Activated CD8-positive, alpha-beta T cell treated with anti-CD3 and anti-CD28 coated beads, Interleukin-2, amount 10 ng/mL, durations not matched to agents 7 days and 5 days (primary cell): ENCODE data around the gene GRIK1. TPM values are rescaled to one million over a fixed set of nuclear protein-coding genes. Genes with fewer than 3 reads are reported as not detected.

ENCODE experiments used
- ATAC-seq: fragments of 150-1000 bp; cut with Tn5 transposase; one replicate; pipeline ENCODE4 v1.10.0; 2021; ENCODE audit warnings: moderate library complexity
- CTCF ChIA-PET: fragments of 350-600 bp; sonication (Branson Sonifier 250); formaldehyde crosslinking; loops from one replicate; lab custom pipeline; 2021; ENCODE audit warnings: antibody characterized with exemption; lab: Charles Lee
- POLR2A ChIA-PET: fragments of 350-600 bp; sonication (Branson Sonifier 250); formaldehyde crosslinking; loops from one replicate; lab custom pipeline; 2021; ENCODE audit warnings: antibody characterized with exemption; lab: Charles Lee
- DNase-seq: peaks from one replicate; pipeline ENCODE4 v3.0.0-alpha.2; 2020
- H3K27ac Mint-ChIP-seq: one replicate; pipeline ENCODE4 v1.8.0; 2021; ENCODE audit warnings: mild to moderate bottlenecking, mixed read lengths
- H3K27me3 Mint-ChIP-seq: one replicate; pipeline ENCODE4 v1.8.0; 2021; ENCODE audit warnings: low read depth, mixed read lengths
- H3K36me3 Mint-ChIP-seq: one replicate; pipeline ENCODE4 v1.8.0; 2021; ENCODE audit warnings: low read depth, mixed read lengths
- H3K4me1 Mint-ChIP-seq: one replicate; pipeline ENCODE4 v1.8.0; 2021; ENCODE audit warnings: low read depth, mixed read lengths
- H3K4me3 Mint-ChIP-seq: one replicate; pipeline ENCODE4 v1.8.0; 2021; ENCODE audit warnings: mild to moderate bottlenecking, mixed read lengths
- H3K9me3 Mint-ChIP-seq: one replicate; pipeline ENCODE4 v1.8.0; 2022; ENCODE audit warnings: mixed read lengths; ENCODE audit not compliant: insufficient read depth
- total RNA-seq, 2 experiments: library from RNA; stranded (reverse); gene quantifications; one replicate each; pipeline ENCODE4 v1.2.3, GENCODE V29; 2021

Gene GRIK1
- total RNA-seq, 2 experiments from 2014 or later, result not detected

DNA sequence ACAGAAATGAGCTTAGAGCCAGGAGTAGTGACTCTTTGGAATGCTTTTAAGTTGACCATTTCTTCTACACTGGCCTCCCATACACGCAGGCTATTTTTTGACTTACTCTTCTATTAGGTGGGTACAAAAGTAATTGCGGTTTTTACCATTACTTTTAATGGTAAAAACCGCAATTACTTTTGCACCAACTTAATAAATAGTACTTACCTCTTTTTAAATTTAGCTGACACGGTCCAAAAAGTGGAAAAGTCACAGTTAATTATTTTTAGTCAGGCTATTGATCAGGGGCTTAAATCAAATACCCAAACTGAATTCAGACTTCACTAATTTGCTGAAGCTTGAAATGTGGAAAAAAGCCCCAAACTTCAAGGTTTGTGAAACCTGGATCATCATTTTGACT lies 138.7 kb downstream of the GRIK1 start:
- ChIA-PET POLR2A (no interaction called here), CTCF (no interaction called here)
- peaks cover 20% of the 10 kb centered on the region for H3K27me3 Mint-ChIP-seq
- no peak overlapping the region for H3K27ac Mint-ChIP-seq
- no peak overlapping the region for H3K4me3 Mint-ChIP-seq
- no peaks in the 10 kb centered on the region for H3K36me3 Mint-ChIP-seq
- no peak for DNase-seq
- no peak for ATAC-seq
- no peaks in the 10 kb centered on the region for H3K9me3 Mint-ChIP-seq
- no peaks in the 10 kb centered on the region for H3K4me1 Mint-ChIP-seq

DNA sequence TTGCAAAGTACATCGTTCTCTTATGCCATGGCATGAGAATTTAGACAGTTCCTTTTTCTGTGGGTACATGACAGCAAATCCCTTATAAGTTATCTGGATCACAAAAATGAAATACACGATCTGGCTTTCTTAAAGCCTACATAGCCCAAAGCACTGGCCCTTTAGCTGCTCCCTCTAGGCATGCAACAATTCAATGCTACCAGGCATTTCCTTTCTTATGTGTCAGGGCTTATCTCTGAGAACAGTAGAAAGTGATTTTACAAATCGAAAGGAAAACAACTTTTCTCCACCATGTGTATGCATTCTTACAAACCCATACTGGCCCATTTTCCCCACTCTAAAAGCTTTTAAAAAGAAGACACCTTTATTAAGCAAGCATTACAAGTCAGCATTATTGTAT lies 139.7 kb downstream of the GRIK1 start:
- POLR2A ChIA-PET, result no interaction called here
- no peaks in the 10 kb centered on the region for H3K36me3 Mint-ChIP-seq
- H3K4me3 Mint-ChIP-seq, result no peak overlapping the region
- ATAC-seq (no peak), DNase-seq (no peak)
- no peaks in the 10 kb centered on the region for H3K9me3 Mint-ChIP-seq
- CTCF ChIA-PET, result no interaction called here
- no peaks in the 10 kb centered on the region for H3K4me1 Mint-ChIP-seq
- no peak overlapping the region for H3K27ac Mint-ChIP-seq
- H3K27me3 Mint-ChIP-seq, result peaks cover 20% of the 10 kb centered on the region

DNA sequence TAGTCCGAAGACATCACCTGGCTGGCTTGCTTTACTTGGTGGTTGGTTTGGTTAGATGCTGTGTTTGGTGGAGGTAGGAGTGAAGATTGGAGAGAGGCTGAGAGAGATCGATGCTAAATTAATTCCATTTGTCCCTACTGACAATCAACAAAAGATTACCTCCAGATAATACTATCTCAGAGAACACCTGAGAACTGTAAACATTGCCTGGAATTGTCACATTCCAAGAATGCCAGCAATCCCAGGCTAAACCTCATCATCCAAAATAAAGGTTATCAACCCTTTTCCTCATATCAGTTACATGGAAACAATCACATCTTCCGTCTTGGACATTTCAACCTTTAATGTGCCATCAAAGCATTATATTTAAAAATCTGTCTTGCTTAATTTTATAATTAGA lies 141.0 kb downstream of the GRIK1 start:
- no peak overlapping the region for H3K27ac Mint-ChIP-seq
- no peaks in the 10 kb centered on the region for H3K36me3 Mint-ChIP-seq
- no peaks in the 10 kb centered on the region for H3K9me3 Mint-ChIP-seq
- no peaks in the 10 kb centered on the region for H3K4me1 Mint-ChIP-seq
- ChIA-PET POLR2A (no interaction called here), CTCF (no interaction called here)
- DNase-seq (no peak), ATAC-seq (no peak)
- no peak overlapping the region for H3K4me3 Mint-ChIP-seq
- peaks cover 14% of the 10 kb centered on the region for H3K27me3 Mint-ChIP-seq

DNA sequence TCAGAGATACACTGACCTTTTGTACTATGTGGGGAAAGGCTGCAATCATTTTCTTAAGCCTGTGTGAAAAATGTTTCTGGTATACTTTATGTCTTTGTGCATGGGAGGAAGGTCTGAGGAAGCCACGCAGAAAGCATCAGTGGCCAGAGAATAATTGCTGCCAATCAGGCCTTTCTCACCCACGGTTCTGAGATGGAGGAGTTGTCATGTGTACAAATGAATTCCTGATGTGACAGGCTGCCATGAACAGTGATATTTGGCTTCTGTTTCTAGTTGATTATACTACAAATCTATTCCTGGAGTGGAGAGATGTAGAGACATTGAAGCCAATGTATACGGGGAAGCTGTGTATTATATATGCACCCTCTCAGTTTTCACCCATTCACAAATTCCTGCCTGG lies 142.6 kb downstream of the GRIK1 start:
- ChIA-PET POLR2A (no interaction called here), CTCF (no interaction called here)
- no peaks in the 10 kb centered on the region for H3K36me3 Mint-ChIP-seq
- peaks cover 10% of the 10 kb centered on the region for H3K27me3 Mint-ChIP-seq
- H3K27ac Mint-ChIP-seq, result no peak overlapping the region
- no peak overlapping the region for H3K4me3 Mint-ChIP-seq
- H3K4me1 Mint-ChIP-seq, result no peaks in the 10 kb centered on the region
- no peak for ATAC-seq
- no peaks in the 10 kb centered on the region for H3K9me3 Mint-ChIP-seq
- DNase-seq, result no peak

DNA sequence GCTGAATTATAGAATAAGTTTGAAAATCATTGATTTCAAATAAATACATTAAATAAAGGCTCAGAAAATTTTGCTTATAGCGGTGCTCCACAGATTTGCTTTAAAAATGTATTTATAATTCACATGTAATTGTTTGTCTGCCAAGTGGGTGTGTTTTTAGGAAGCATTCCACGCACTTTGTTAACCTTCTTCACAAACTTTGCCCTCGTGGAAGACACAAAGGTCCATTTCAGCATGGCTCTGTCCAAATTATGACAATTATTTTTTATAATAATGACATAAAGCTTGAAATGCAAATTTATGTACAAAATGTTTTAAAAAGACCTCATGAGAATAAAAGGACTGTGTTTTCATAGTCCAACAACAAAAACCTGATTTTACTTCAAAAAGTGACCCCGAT lies 146.1 kb downstream of the GRIK1 start:
- no peaks in the 10 kb centered on the region for H3K4me1 Mint-ChIP-seq
- H3K9me3 Mint-ChIP-seq, result no peaks in the 10 kb centered on the region
- H3K4me3 Mint-ChIP-seq, result no peak overlapping the region
- H3K27me3 Mint-ChIP-seq, result peaks cover 4% of the 10 kb centered on the region
- no peak overlapping the region for H3K27ac Mint-ChIP-seq
- DNase-seq, result no peak
- CTCF ChIA-PET, result no interaction called here
- no peaks in the 10 kb centered on the region for H3K36me3 Mint-ChIP-seq
- ATAC-seq, result no peak
- POLR2A ChIA-PET, result no interaction called here

DNA sequence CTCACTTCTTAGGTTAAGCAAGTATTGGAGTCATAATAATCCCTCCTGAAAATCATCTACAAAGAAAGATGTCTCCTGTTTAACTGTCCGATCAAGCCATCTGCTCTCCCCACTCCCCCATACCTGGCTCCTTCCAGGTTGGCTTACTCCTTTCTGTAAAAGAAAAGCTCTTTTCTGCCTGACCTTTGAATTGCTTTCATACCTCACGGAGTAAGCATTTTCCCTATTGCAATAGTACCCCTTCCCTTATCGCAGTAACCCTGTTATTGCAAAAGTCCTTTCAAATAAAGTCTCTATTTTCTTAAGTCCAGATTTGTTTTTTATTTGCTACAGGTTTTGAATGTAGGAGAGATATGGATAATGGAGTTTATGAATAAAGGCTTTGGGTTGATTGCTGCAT lies 150.4 kb downstream of the GRIK1 start:
- CTCF ChIA-PET, result no interaction called here
- Mint-ChIP-seq H3K27ac (no peak overlapping the region), H3K4me3 (no peak overlapping the region), H3K36me3 (no peaks in the 10 kb centered on the region), H3K4me1 (no peaks in the 10 kb centered on the region), H3K27me3 (no peaks in the 10 kb centered on the region), H3K9me3 (no peaks in the 10 kb centered on the region)
- POLR2A ChIA-PET, result no interaction called here
- ATAC-seq (no peak), DNase-seq (no peak)

DNA sequence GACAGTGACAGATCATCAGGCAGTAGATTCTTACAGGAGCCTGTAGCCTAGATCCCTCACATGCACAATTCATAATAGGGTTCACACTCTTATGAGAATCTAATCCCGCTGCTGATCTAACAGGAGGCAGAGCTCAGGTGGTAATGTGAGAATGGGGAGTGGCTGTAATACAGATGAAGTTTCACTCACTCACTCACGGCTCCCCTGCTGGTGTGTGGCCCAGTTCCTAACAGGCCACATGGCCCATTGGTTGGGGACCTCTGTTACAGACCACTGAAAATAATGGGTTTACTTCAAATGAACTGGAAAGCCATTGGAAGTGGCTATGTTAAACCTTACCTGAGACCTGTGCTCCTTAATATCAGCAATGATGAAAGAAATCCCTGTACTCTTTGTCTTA lies 151.0 kb downstream of the GRIK1 start:
- POLR2A ChIA-PET, result no interaction called here
- Mint-ChIP-seq H3K27ac (no peak overlapping the region), H3K36me3 (no peaks in the 10 kb centered on the region), H3K9me3 (no peaks in the 10 kb centered on the region), H3K4me1 (no peaks in the 10 kb centered on the region), H3K27me3 (no peaks in the 10 kb centered on the region), H3K4me3 (no peak overlapping the region)
- ATAC-seq (no peak), DNase-seq (no peak)
- CTCF ChIA-PET, result no interaction called here

DNA sequence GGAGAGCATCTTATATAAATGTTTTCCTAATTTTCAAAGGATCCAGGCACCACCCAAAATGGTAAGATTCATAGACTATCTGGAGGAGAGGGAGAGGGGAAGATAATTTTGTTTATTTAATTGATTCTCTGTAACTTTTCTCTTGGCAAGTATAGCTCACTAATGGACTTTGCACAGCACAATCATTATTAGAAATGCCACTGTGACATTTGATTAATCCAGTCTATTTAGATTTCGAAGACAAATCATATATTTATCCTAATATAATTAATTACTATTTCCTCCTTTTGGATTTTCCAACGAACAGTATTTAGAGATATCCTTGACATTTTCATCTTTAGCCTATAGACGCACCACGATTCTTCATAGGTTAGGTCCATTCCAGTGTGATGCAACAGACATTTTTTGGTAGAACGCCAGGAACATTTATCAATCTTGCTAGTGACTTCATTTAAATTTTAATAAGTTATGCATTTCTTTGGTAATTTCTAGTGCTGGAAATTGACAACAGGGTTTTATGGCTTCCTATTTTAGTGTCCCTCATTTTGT lies 152.4 kb downstream of the GRIK1 start:
- H3K4me3 Mint-ChIP-seq, result no peak overlapping the region
- POLR2A ChIA-PET, result no interaction called here
- DNase-seq (no peak), ATAC-seq (no peak)
- CTCF ChIA-PET, result no interaction called here
- no peak overlapping the region for H3K27ac Mint-ChIP-seq
- no peaks in the 10 kb centered on the region for H3K36me3 Mint-ChIP-seq
- no peaks in the 10 kb centered on the region for H3K27me3 Mint-ChIP-seq
- H3K4me1 Mint-ChIP-seq, result no peaks in the 10 kb centered on the region
- no peaks in the 10 kb centered on the region for H3K9me3 Mint-ChIP-seq

DNA sequence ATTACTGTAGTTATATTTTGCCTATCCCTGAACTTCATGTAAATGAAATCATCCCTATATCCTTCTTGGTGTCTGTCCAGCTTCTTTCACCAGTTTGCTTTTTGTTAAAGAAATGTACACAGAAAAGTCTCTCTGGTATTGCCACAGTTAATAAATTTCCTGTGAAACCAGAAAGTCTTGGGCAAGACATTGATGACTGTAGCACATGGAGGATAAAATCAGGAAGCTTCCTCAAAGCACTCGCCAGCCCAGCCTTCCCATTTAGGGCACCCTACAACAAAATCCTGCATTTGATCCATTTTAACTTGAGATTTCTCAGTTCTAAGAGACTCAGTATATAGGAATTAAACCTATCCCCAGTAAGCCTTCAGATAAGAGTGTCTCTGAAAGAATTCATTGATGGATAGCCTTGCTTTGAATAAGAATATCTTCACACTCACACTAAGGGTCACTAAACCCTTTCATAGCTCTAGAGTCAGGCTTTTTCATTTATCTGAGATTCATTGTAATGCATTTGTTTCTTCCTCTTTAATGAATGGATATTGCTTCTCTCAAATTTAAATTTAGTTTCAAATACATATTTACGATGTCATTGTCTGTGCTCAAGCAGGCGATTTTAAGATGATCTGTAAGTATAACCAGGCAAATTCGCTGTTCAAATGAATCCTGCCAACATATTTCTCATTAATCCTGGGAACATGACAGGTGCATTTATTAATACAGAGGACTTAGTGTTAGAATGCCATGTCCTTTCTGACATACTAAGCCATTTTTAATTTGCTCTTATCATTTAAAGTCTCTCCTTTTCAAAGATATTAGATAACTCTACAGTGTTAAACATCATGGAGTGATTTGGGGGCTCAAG lies 153.1 kb downstream of the GRIK1 start:
- Mint-ChIP-seq H3K4me3 (no peak overlapping the region), H3K36me3 (no peaks in the 10 kb centered on the region), H3K27me3 (no peaks in the 10 kb centered on the region), H3K9me3 (no peaks in the 10 kb centered on the region), H3K27ac (no peak overlapping the region), H3K4me1 (no peaks in the 10 kb centered on the region)
- ATAC-seq, result no peak
- POLR2A ChIA-PET, result no interaction called here
- CTCF ChIA-PET, result no interaction called here
- no peak for DNase-seq

DNA sequence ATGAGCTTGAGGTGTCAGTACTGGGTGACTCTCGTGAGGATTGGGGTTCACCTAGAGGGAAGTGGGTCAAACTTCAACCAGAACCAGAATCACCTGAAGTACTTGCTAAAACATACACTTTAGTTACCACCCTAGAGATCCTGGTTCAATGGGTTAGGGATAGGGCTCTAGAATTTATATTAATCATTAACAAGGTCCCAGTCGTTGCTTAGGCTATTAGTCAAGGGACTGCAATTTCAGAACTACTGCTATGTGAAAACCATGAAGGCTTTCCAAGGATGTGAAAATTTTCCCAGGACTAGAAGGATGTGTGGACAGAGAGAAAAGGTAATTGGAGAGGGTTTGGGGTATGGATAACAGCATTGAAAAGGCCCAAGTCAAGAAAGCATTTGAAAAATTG lies 162.6 kb downstream of the GRIK1 start:
- ATAC-seq (no peak), DNase-seq (no peak)
- CTCF ChIA-PET, result no interaction called here
- POLR2A ChIA-PET, result no interaction called here
- Mint-ChIP-seq H3K36me3 (no peaks in the 10 kb centered on the region), H3K27me3 (no peaks in the 10 kb centered on the region), H3K27ac (no peak overlapping the region), H3K4me3 (no peak overlapping the region), H3K4me1 (no peaks in the 10 kb centered on the region), H3K9me3 (no peaks in the 10 kb centered on the region)

DNA sequence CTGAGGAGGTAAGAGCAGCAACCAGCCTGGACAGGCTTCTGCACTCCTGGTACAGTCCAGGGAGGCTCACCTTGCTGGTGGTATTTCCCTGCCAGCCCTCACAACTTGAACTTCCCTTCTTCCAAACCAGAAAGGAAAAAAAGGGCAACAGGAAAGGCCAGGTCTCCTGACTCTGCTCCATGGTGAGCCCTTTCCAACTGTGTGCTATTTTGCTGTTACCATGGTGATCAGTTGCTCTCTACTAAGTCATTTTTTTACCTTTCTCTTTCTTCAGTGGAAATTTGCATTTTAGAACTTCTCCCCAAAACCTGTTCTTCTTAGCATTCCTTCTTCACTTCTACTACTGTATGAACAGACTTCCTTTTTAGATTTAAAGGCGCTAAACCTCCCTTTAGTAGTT lies 164.3 kb downstream of the GRIK1 start:
- Mint-ChIP-seq H3K27ac (peak overlapping the region; percentile 31), H3K4me1 (no peaks in the 10 kb centered on the region), H3K4me3 (no peak overlapping the region), H3K27me3 (no peaks in the 10 kb centered on the region), H3K9me3 (no peaks in the 10 kb centered on the region), H3K36me3 (no peaks in the 10 kb centered on the region)
- DNase-seq, result no peak
- ATAC-seq, result no peak
- CTCF ChIA-PET, result no interaction called here
- POLR2A ChIA-PET, result no interaction called here

DNA sequence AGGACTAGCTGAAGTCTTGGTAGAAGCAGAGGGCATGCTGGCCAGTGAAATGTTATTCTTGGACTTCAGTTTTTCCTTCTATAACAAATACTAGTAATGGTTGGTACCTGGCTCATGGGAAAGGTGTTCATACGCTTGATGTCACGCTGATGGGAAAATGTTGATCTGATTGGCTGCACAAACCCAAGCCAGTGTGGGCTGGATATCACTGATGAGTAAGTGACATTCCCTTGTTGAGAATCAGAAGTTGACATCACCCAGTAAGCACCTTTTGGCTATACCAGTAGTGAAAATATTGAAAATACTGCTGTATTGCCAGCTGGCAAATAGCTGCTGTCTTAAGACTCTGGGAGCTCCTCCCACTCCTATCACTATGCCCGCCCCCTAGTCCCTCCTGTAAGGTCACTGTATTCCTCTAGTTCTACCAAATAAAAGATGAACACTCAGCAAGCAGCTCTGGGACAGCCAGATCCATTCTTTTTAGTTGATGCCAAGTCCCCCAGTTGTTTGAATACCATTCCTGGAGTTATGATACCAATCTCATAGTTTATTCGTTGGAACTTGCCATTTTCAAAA lies 168.2 kb downstream of the GRIK1 start:
- no peaks in the 10 kb centered on the region for H3K36me3 Mint-ChIP-seq
- H3K4me3 Mint-ChIP-seq, result no peak overlapping the region
- no peaks in the 10 kb centered on the region for H3K27me3 Mint-ChIP-seq
- ChIA-PET POLR2A (no interaction called here), CTCF (no interaction called here)
- no peaks in the 10 kb centered on the region for H3K4me1 Mint-ChIP-seq
- no peak overlapping the region for H3K27ac Mint-ChIP-seq
- DNase-seq (no peak), ATAC-seq (no peak)
- no peaks in the 10 kb centered on the region for H3K9me3 Mint-ChIP-seq
